MCF 10A (cell line): Measurements from ENCODE around the gene SAG. TPM values are rescaled to one million over a fixed set of nuclear protein-coding genes. Genes with fewer than 3 reads are reported as not detected.
A peak's percentile ranks its signal among the peaks of the same experiment; 100 is the strongest.

Experiments used
- BruUV-seq: library from RNA; stranded (reverse); fragments of 400-500 nt; replicated peaks from 2 replicates; lab custom pipeline; 2021; lab: Mats Ljungman, UMichigan
- CTCF ChIA-PET: fragments of 300-600 bp; sonication (Branson Sonifier 250); formaldehyde crosslinking; extraction: SDS; loops from one replicate; lab custom pipeline; 2021; ENCODE audit warnings: antibody characterized with exemption, inconsistent platforms; lab: Yijun Ruan, JAX
- POLR2A ChIA-PET: fragments of 300-600, 350-650 bp; sonication (Branson Sonifier 250); formaldehyde crosslinking; extraction: SDS; loops from one replicate; lab custom pipeline; 2020; ENCODE audit warnings: antibody characterized with exemption, inconsistent platforms; lab: Yijun Ruan, JAX
- DNase-seq: peaks from one replicate; pipeline ENCODE4 v3.0.0-alpha.2; 2018; ENCODE audit not compliant: unreplicated experiment
- H3K27ac Mint-ChIP-seq: one replicate; pipeline ENCODE4 v1.8.0; 2022; ENCODE audit warnings: mild to moderate bottlenecking, low read depth, mixed read lengths; ENCODE audit not compliant: unreplicated experiment
- H3K27me3 Mint-ChIP-seq: one replicate; pipeline ENCODE4 v1.8.0; 2022; ENCODE audit warnings: mixed read lengths; ENCODE audit not compliant: insufficient read depth, unreplicated experiment
- H3K36me3 Mint-ChIP-seq: one replicate; pipeline ENCODE4 v1.8.0; 2022; ENCODE audit warnings: mild to moderate bottlenecking, moderate library complexity, mixed read lengths; ENCODE audit not compliant: insufficient read depth, unreplicated experiment
- H3K4me1 Mint-ChIP-seq: one replicate; pipeline ENCODE4 v1.8.0; 2022; ENCODE audit warnings: mixed read lengths; ENCODE audit not compliant: insufficient read depth, unreplicated experiment
- H3K4me3 Mint-ChIP-seq: one replicate; pipeline ENCODE4 v1.8.0; 2022; ENCODE audit warnings: mild to moderate bottlenecking, moderate library complexity, mixed read lengths; ENCODE audit not compliant: unreplicated experiment
- H3K9me3 Mint-ChIP-seq: one replicate; pipeline ENCODE4 v1.8.0; 2022; ENCODE audit warnings: mixed read lengths; ENCODE audit not compliant: unreplicated experiment
- intact Hi-C: fragments of 100-400 bp; cut with micrococcal nuclease; formaldehyde crosslinking; loops from 2 replicates; pipeline ENCODE4 v1.14.1; 2022
- total RNA-seq: library from RNA; stranded (reverse); gene quantifications from 2 replicates; pipeline ENCODE4 v1.2.3, GENCODE V29; 2022
- TF ChIP-seq, protein P1 (sequence below): fragments of 200-600 bp; IDR thresholded peaks from one replicate; pipeline ENCODE4 v1.8.0; 2022; ENCODE audit warnings: antibody characterized with exemption, mild to moderate bottlenecking; ENCODE audit not compliant: unreplicated experiment

SAG gene
- total RNA-seq, 1 experiment from 2014 or later: not detected

DNA sequence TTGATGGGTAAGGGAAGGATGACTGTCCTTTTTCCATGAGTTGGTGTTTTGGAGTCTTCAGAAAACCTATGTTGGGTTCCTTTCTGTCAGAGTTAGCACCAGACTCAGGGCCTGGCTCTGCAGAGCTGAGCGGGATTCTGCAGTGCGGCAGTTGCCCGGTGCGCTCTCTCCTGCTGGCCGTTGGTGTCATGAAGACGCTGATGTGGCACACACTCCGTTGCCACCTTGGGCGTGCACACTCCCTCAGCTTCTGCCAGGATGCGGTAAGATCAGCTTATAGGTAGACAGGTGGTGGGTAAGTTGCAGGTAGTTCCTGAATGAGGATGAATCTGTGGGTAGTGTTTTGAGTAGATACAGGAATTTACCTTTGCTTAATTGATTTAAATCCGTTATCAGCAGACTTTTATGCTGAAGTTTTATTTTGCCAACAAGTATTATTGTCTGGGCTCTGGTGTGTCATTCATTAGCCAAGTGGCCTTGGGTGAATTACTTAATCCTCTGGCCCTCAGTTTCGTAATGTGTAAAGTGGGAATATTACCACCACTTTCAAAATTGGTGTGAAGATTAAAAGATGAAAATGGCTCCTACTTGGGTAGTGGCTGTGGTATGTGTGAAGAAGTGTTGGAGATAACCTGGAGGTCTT lies 73.5 kb downstream of the SAG start:
- intact Hi-C loops: no loop called here
- H3K9me3 Mint-ChIP-seq: no peaks in the 10 kb centered on the region
- H3K27me3 Mint-ChIP-seq: no peaks in the 10 kb centered on the region

DNA sequence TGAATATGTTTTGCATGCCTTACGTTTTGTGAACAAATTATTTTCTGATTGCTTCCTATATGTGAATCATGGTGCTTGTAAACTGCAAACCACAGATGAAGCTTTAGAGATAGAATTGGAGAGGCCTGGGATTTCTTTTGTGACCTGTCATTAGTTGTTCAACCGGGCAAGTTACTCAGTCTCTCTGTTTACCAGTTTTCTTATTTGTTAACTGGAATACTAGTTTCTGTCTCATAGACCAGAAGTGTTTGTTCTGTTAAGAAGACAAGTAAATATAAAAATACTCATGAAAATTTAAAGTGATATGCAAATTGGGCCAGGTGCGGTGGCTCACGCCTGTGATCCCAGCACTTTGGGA lies 74.0 kb downstream of the SAG start:
- ChIA-PET CTCF (interaction anchor here (0.5 to 0.7 kb wide), 2 partner anchors 131 to 502 kb away, joined by 3 read pairs; no protein-coding TSS in a partner anchor), POLR2A (interaction anchor here (1.0 kb wide), 1 partner anchor 9 kb away, joined by 3 read pairs; no protein-coding TSS in a partner anchor)
- Mint-ChIP-seq H3K27me3 (no peaks in the 10 kb centered on the region), H3K4me3 (no peak overlapping the region), H3K27ac (no peak overlapping the region), H3K9me3 (no peaks in the 10 kb centered on the region), H3K36me3 (peaks cover 18% of the 10 kb centered on the region), H3K4me1 (peaks cover 34% of the 10 kb centered on the region)
- DNase-seq: no peak
- no TSS peak for BruUV-seq
- TF ChIP-seq, protein P1, sequence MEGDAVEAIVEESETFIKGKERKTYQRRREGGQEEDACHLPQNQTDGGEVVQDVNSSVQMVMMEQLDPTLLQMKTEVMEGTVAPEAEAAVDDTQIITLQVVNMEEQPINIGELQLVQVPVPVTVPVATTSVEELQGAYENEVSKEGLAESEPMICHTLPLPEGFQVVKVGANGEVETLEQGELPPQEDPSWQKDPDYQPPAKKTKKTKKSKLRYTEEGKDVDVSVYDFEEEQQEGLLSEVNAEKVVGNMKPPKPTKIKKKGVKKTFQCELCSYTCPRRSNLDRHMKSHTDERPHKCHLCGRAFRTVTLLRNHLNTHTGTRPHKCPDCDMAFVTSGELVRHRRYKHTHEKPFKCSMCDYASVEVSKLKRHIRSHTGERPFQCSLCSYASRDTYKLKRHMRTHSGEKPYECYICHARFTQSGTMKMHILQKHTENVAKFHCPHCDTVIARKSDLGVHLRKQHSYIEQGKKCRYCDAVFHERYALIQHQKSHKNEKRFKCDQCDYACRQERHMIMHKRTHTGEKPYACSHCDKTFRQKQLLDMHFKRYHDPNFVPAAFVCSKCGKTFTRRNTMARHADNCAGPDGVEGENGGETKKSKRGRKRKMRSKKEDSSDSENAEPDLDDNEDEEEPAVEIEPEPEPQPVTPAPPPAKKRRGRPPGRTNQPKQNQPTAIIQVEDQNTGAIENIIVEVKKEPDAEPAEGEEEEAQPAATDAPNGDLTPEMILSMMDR: no peak
- intact Hi-C loops: no loop called here

More for the DNA sequence above, 73.5 kb downstream of the SAG start:
- POLR2A ChIA-PET: no interaction called here
- H3K36me3 Mint-ChIP-seq: peaks cover 21% of the 10 kb centered on the region
- CTCF ChIA-PET: interaction anchor here (0.5 to 0.7 kb wide), 3 partner anchors 130 to 502 kb away, joined by 3 read pairs; no protein-coding TSS in a partner anchor
- TF ChIP-seq, protein P1: no peak
- no peak overlapping the region for H3K27ac Mint-ChIP-seq
- no TSS peak for BruUV-seq
- peak; percentile 18 for DNase-seq
- H3K4me3 Mint-ChIP-seq: no peak overlapping the region
- peaks cover 29% of the 10 kb centered on the region for H3K4me1 Mint-ChIP-seq

DNA sequence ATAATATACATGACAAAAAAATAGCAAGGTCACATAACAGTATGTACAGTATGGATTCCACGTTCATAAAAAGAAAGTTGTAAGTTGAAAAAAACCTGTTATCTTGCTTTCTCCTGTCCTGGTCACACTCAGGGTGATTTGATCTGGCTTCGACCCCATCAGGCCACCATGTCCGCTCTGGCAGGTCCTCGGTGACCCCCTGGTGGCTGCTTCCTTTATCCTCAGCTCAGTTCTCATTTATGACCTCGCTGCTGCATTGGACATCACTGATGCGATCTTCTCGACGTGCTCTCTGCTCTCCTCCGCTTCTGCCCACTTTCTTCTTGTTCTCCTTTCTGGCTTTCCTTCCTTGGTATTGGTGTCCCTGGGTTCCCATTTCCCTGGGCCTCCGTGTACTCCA lies 76.4 kb downstream of the SAG start:
- Mint-ChIP-seq H3K36me3 (peaks cover 9% of the 10 kb centered on the region), H3K27me3 (no peaks in the 10 kb centered on the region)

More for the DNA sequence above, 76.4 kb downstream of the SAG start:
- H3K27ac Mint-ChIP-seq: peak overlapping the region; percentile 63
- TF ChIP-seq, protein P1: no peak
- H3K9me3 Mint-ChIP-seq: no peaks in the 10 kb centered on the region
- no peak overlapping the region for H3K4me3 Mint-ChIP-seq
- BruUV-seq: no TSS peak
- ChIA-PET POLR2A (interaction anchor here (0.6 to 1.7 kb wide), 6 partner anchors 18 to 74 kb away, joined by 3 to 6 read pairs (median 4); partner anchors contain the start of gene DGKD), CTCF (interaction anchor here (0.6 to 1.7 kb wide), 5 partner anchors 18 to 1896 kb away, joined by 3 to 10 read pairs (median 4); no protein-coding TSS in a partner anchor)
- intact Hi-C loops: no loop called here
- DNase-seq: no peak
- peaks cover 49% of the 10 kb centered on the region for H3K4me1 Mint-ChIP-seq
